Activated naive CD8-positive, alpha-beta T cell treated with anti-CD3 and anti-CD28 coated beads, Interleukin-2, amount 50 U/mL, for 24 hours (primary cell): ENCODE results near the gene PPP4C.
A peak's percentile ranks its signal among the peaks of the same experiment; 100 is the strongest.

Source experiments
- ATAC-seq: fragments of 150-1000 bp; cut with Tn5 transposase; one replicate; pipeline ENCODE4 v1.10.0; 2021
- DNase-seq: peaks from one replicate; pipeline ENCODE4 v3.0.0; 2021
- H3K27ac Mint-ChIP-seq: one replicate; pipeline ENCODE4 v1.8.0; 2021; ENCODE audit warnings: mild to moderate bottlenecking, mixed read lengths
- H3K27me3 Mint-ChIP-seq: one replicate; pipeline ENCODE4 v1.8.0; 2021; ENCODE audit warnings: mixed read lengths
- H3K36me3 Mint-ChIP-seq: one replicate; pipeline ENCODE4 v1.8.0; 2021; ENCODE audit warnings: low read depth, mixed read lengths
- H3K4me1 Mint-ChIP-seq: one replicate; pipeline ENCODE4 v1.8.0; 2021; ENCODE audit warnings: mixed read lengths
- H3K4me3 Mint-ChIP-seq: one replicate; pipeline ENCODE4 v1.8.0; 2021; ENCODE audit warnings: mild to moderate bottlenecking, moderate library complexity, mixed read lengths
- H3K9me3 Mint-ChIP-seq: one replicate; pipeline ENCODE4 v1.8.0; 2021; ENCODE audit warnings: mixed read lengths

Gene PPP4C

DNA sequence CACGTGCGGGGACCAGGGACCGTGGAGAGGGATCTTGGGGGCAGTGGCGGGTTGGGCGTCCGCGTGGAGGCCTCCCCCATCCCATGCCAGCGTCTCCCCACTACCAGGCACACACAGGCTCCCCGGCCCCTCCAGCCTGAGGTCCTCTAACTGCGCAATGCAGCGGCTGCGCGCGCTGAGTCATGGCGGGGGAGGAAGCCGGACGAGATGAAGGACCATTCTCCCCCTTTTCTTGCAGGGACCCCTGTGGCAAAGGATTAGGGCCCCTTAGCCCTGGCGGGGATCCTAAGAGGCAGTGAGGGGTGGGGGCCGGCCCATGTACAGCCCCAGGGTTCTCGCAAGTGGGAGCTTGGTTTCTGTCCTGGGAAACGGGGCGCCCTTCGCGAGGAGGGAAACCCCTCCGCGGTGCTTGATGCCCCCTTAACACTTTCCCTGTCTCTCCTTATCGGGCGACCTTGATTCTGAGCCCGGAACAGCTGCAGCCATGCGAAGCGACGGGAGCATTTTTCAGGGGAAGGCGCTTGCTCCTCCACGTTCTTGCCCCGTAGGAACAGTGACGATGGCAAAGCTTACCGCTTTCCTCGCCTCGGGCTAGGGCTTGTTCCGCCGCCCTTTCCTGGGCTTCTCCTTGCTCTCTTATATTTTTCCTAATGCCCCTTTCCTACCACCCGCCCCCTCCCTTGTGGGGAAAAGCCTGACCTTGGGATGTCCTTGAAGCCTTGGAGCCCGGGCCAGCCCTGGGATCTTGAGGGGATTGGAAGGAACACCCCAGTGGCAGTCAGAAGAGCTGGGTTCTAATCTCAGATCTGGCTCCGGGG lies 9.6 kb upstream of the PPP4C start:
- Mint-ChIP-seq H3K27me3 (no peaks in the 10 kb centered on the region), H3K9me3 (no peaks in the 10 kb centered on the region), H3K4me3 (peak overlapping the region; percentile 91), H3K36me3 (peaks cover 62% of the 10 kb centered on the region), H3K27ac (peak overlapping the region; percentile 95), H3K4me1 (peaks cover 45% of the 10 kb centered on the region)
- DNase-seq, result peak; percentile 55
- no peak for ATAC-seq

DNA sequence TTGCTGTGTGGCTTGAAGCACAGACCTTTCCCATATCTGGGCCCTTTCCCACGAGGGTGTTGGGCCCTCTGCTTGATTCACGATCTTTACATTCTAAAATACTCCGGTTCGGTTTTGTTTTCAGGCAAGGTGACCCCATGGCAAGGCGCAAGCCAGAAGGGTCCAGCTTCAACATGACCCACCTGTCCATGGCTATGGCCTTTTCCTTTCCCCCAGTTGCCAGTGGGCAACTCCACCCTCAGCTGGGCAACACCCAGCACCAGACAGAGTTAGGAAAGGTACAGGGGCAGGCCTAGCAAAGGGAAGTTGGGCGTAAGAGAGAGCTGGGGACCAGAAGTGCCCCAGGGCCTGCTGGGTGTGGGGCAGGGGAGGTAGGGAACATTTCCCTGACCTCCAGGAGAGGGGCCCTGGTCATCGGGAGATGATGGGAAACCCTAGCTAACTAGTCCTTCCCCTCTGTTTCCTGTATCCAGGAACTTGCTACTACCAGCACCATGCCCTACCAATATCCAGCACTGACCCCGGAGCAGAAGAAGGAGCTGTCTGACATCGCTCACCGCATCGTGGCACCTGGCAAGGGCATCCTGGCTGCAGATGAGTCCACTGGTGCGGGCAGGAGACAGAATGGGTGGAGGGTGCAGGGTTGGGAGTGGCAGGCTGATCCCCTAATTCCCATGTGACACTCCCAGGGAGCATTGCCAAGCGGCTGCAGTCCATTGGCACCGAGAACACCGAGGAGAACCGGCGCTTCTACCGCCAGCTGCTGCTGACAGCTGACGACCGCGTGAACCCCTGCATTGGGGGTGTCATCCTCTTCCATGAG lies 8.8 kb upstream of the PPP4C start:
- no peak for ATAC-seq
- Mint-ChIP-seq H3K27me3 (no peaks in the 10 kb centered on the region), H3K9me3 (no peaks in the 10 kb centered on the region), H3K4me1 (peaks cover 45% of the 10 kb centered on the region), H3K4me3 (peak overlapping the region; percentile 91), H3K36me3 (peaks cover 69% of the 10 kb centered on the region), H3K27ac (peak overlapping the region; percentile 95)
- DNase-seq, result no peak

DNA sequence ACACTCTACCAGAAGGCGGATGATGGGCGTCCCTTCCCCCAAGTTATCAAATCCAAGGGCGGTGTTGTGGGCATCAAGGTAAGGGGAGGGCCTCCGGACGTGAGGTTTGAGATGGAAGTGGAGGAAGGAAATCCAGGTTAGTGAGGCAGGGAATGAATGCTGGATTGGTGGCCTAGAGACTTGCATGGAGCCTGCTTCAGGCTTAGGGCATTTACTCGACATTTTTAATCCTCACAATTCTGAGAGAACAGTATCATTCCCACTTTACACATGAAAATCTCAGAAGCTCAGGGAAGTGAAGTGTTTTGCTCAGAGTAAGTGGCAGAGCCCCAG lies 8.2 kb upstream of the PPP4C start:
- Mint-ChIP-seq H3K9me3 (no peaks in the 10 kb centered on the region), H3K27me3 (no peaks in the 10 kb centered on the region), H3K4me1 (peaks cover 45% of the 10 kb centered on the region), H3K27ac (peak overlapping the region; percentile 95), H3K4me3 (peak overlapping the region; percentile 91), H3K36me3 (peaks cover 72% of the 10 kb centered on the region)
- no peak for DNase-seq
- no peak for ATAC-seq

DNA sequence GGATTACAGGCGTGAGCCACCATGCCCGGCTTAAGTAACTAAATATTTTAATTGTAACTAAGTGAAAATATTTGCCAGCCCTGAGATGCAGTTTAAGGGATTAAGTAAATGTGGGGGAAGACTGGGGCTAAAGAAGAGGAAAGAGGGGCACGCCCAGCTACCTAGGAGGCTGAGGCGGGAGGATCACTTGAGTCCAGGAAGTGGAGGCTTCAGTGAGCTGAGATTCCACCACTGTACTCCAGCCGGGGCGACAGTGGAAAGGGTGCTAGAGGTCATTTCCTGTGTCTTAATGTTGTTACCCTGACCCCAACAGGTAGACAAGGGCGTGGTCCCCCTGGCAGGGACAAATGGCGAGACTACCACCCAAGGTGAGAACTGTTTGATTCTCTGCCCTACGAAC lies 7.5 kb upstream of the PPP4C start:
- Mint-ChIP-seq H3K27me3 (no peaks in the 10 kb centered on the region), H3K27ac (peak overlapping the region; percentile 85), H3K36me3 (peaks cover 75% of the 10 kb centered on the region), H3K4me3 (peak overlapping the region; percentile 64), H3K9me3 (no peaks in the 10 kb centered on the region), H3K4me1 (peaks cover 42% of the 10 kb centered on the region)
- ATAC-seq (no peak), DNase-seq (no peak)

DNA sequence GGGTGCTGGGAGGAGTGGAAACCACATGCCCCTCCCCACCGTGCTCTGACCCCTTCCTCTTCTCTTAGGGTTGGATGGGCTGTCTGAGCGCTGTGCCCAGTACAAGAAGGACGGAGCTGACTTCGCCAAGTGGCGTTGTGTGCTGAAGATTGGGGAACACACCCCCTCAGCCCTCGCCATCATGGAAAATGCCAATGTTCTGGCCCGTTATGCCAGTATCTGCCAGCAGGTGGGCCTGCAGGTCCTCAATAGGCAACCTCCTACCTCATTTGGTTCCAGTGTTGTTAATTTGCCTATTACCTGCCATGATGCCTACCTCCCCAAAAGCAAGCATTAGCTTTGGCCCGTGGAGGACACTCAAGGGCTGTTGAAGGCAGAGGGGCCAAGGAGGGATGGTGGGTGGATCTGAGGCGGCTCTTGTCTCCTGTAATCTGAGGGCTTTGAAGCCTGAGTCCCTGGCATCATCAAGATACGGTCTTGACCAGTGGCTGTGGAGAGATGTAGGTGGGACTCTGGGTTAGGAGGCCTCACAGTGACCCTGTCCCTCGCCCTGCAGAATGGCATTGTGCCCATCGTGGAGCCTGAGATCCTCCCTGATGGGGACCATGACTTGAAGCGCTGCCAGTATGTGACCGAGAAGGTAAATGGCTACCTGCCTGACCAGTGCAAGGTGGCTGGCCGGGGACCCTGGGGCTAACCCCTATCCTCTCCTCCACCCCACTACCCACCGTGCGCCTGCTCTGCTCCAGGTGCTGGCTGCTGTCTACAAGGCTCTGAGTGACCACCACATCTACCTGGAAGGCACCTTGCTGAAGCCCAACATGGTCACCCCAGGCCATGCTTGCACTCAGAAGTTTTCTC lies 6.8 kb upstream of the PPP4C start:
- peak overlapping the region; percentile 85 for H3K27ac Mint-ChIP-seq
- peak; percentile 60 for DNase-seq

DNA sequence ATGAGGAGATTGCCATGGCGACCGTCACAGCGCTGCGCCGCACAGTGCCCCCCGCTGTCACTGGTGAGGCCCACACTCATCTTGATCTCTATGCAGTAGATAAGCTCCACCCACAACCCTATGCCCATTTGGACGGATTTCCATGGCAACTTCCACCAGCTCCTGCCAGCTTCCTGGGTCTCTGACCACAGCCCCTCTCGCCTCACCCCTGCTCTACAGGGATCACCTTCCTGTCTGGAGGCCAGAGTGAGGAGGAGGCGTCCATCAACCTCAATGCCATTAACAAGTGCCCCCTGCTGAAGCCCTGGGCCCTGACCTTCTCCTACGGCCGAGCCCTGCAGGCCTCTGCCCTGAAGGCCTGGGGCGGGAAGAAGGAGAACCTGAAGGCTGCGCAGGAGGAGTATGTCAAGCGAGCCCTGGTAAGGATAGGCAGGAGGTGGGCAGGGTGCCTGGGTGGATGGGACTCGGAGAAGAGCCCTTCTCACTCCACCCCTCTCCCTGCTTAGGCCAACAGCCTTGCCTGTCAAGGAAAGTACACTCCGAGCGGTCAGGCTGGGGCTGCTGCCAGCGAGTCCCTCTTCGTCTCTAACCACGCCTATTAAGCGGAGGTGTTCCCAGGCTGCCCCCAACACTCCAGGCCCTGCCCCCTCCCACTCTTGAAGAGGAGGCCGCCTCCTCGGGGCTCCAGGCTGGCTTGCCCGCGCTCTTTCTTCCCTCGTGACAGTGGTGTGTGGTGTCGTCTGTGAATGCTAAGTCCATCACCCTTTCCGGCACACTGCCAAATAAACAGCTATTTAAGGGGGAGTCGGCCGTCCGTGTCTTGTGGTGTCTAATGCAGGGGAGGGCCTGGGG lies 6.0 kb upstream of the PPP4C start:
- ATAC-seq (no peak), DNase-seq (no peak)
- Mint-ChIP-seq H3K36me3 (peaks cover 75% of the 10 kb centered on the region), H3K27me3 (no peaks in the 10 kb centered on the region), H3K4me3 (peak overlapping the region; percentile 28), H3K4me1 (peaks cover 38% of the 10 kb centered on the region), H3K27ac (peak overlapping the region; percentile 85), H3K9me3 (no peaks in the 10 kb centered on the region)

More for the DNA sequence above, 6.8 kb upstream of the PPP4C start:
- Mint-ChIP-seq H3K4me3 (peak overlapping the region; percentile 64), H3K27me3 (no peaks in the 10 kb centered on the region), H3K9me3 (no peaks in the 10 kb centered on the region), H3K36me3 (peaks cover 77% of the 10 kb centered on the region), H3K4me1 (peaks cover 35% of the 10 kb centered on the region)
- ATAC-seq, result no peak

DNA sequence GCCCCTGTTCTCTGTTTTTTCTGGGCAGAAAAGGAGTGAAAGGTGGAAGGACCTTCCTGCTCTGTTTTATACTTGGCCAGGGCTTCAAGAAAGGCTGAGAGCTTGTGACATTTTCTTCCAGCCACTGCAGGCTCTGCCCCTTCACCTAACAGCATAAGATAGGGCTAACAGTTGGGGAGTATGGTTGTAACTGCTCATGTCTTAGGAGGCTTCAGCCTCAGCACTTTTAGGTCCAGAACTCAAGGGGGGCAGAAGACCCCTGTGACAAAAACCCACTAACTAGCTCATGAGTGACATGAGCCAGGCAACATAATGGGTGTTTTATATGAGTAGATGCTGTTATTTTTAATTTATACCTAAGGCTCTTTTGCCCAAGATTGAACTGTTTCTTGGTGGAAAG lies 5.3 kb upstream of the PPP4C start:
- no peak for DNase-seq
- peaks cover 72% of the 10 kb centered on the region for H3K36me3 Mint-ChIP-seq
- no peaks in the 10 kb centered on the region for H3K27me3 Mint-ChIP-seq
- peak overlapping the region; percentile 58 for H3K27ac Mint-ChIP-seq
- no peaks in the 10 kb centered on the region for H3K9me3 Mint-ChIP-seq
- H3K4me1 Mint-ChIP-seq, result peaks cover 40% of the 10 kb centered on the region
- ATAC-seq, result no peak
- peak overlapping the region; percentile 27 for H3K4me3 Mint-ChIP-seq

DNA sequence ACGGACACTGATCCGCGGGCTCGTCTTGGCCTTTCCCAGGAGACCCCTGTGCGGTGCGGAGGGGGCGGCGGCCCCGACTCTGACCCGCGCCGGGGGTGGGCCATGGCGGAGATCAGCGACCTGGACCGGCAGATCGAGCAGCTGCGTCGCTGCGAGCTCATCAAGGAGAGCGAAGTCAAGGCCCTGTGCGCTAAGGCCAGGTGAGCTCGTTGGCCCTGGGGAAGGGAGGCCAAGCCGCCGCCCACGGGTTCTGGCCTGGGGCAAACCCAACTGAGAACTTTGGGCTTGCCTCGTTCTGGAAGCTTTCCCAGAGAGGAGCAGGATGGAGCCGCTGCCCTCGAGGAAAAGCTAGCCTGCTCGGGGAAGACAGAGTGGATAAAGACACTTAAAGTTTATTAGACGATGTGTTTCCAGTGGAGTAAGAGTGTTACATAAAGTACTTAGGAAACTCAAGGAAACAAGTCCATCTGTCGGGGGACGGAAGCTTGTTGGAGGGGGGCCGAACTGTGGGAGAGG lies 540 bp downstream of the PPP4C start:
- H3K27me3 Mint-ChIP-seq, result no peaks in the 10 kb centered on the region
- peaks cover 32% of the 10 kb centered on the region for H3K4me1 Mint-ChIP-seq
- peaks cover 52% of the 10 kb centered on the region for H3K36me3 Mint-ChIP-seq
- ATAC-seq (no peak), DNase-seq (no peak)
- H3K9me3 Mint-ChIP-seq, result no peaks in the 10 kb centered on the region
- H3K27ac Mint-ChIP-seq, result peak overlapping the region; percentile 95
- H3K4me3 Mint-ChIP-seq, result peak overlapping the region; percentile 93

DNA sequence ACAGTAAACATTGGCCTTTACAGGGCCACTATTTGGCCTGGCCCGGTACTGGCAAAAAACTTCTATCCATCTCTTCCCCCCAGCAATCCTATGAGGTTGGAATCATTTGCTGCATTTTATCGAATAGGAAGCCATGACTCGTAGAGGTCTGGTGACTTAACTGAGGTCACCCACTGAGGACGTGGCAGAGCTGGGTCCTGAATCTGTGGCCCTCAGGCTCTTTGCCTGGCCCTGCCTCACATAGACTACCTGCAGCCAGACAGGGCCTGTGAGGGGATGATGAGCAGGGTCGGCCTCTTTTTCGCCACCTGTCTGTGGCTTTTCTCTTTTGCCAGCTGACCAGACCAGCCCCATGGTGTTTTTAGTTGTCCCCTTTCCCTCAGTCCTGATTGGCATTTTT lies 1.9 kb downstream of the PPP4C start:
- no peak for DNase-seq
- no peak for ATAC-seq
- peak overlapping the region; percentile 93 for H3K4me3 Mint-ChIP-seq
- no peaks in the 10 kb centered on the region for H3K9me3 Mint-ChIP-seq
- peaks cover 50% of the 10 kb centered on the region for H3K36me3 Mint-ChIP-seq
- H3K4me1 Mint-ChIP-seq, result peaks cover 32% of the 10 kb centered on the region
- H3K27me3 Mint-ChIP-seq, result no peaks in the 10 kb centered on the region
- H3K27ac Mint-ChIP-seq, result peak overlapping the region; percentile 69

DNA sequence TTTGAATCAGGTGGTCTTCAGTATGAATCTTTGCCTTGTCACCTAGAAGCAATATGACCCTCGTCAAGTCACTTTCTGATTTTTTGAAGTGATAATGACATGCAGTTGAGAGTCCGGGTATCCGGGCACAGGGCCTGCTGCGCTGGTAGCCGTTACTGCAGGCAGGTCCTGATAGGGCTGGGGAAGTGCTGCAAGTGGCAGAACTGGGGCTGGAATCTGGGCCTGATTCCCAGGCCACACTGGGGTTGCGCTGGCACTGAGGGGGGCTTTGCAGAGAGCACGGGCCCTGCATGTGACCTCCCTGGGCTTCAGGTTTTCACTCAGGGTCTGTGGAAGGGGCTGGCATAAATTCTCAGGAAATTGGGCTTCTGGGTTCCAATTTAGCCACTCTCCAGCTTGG lies 3.0 kb downstream of the PPP4C start:
- peaks cover 51% of the 10 kb centered on the region for H3K36me3 Mint-ChIP-seq
- peaks cover 32% of the 10 kb centered on the region for H3K4me1 Mint-ChIP-seq
- no peak for DNase-seq

DNA sequence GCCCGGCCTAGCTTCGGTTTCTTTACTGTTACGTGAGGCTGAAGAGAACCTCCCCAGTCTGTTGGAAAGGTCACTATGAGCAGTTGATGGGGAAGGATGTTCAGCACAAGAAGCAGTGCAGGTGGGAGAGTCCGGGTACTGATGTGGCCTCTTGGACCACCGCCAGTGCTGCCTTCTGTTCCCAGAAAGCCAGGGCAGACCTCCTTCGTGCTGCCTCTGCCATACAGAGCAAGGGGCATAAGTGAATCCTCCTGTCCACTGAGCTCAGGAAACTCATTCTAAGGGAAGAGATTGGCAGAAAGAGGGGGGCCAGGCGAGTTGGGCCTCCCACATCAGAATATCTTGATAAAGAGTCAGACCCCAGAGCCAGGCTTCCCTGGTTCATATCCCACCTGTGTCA lies 3.7 kb downstream of the PPP4C start:
- Mint-ChIP-seq H3K27ac (no peak overlapping the region), H3K4me3 (no peak overlapping the region), H3K4me1 (peaks cover 34% of the 10 kb centered on the region), H3K27me3 (no peaks in the 10 kb centered on the region), H3K36me3 (peaks cover 53% of the 10 kb centered on the region), H3K9me3 (no peaks in the 10 kb centered on the region)
- DNase-seq (no peak), ATAC-seq (no peak)

More for the DNA sequence above, 3.0 kb downstream of the PPP4C start:
- Mint-ChIP-seq H3K9me3 (no peaks in the 10 kb centered on the region), H3K27ac (peak overlapping the region; percentile 48), H3K4me3 (no peak overlapping the region), H3K27me3 (no peaks in the 10 kb centered on the region)
- no peak for ATAC-seq

DNA sequence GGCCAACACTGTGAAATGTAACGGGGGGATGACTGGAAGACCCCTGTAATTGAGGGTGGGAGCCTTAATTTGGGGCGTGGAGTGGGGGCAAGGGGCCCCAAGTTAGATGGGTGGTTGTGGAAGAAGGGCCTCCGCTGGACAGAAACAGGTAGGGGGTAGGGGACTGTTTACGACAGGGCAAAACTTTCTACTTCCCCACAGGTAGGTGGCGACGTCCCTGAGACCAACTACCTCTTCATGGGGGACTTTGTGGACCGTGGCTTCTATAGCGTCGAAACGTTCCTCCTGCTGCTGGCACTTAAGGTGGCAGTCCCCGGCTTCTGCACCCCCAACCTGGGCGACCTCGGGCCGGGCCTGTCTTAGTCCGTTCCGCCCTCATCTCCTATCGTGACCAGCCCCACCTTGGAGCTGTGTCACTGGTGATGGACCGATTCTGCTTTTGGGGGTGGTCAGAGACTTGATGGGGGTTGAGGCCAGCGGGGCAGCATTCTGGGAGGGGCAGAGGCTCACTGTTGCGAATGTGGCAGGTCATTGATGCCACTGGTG lies 6.8 kb downstream of the PPP4C start:
- H3K9me3 Mint-ChIP-seq, result no peaks in the 10 kb centered on the region

DNA sequence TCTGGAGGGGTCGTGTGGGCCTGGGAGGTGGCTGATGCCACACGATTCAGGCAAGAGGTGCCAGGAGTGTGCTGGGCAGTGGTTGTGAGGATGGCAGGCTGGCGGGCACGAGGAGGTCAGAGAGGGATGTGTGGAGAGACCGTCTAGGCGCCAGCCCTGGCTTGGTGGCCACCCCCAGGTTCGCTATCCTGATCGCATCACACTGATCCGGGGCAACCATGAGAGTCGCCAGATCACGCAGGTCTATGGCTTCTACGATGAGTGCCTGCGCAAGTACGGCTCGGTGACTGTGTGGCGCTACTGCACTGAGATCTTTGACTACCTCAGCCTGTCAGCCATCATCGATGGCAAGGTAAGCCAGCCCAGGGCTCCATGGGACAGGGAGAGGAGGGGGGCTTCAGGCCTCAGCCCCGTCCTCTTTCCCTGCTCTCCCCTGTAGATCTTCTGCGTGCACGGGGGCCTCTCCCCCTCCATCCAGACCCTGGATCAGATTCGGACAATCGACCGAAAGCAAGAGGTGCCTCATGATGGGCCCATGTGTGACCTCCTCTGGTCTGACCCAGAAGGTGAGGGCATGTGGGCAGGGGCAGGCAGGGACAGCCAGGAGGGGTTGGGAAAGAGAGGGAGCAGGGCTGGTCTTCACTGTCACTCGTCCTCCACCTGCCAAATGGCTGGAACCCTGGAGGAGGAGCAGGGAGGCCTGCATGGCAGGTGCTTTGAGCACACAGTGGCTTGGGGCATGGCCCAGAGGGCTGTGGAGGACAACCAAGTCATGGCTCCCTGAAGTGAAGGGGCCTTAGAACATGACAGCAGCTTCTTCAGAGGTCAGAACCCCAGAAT lies 7.6 kb downstream of the PPP4C start:
- peaks cover 35% of the 10 kb centered on the region for H3K36me3 Mint-ChIP-seq
- no peaks in the 10 kb centered on the region for H3K27me3 Mint-ChIP-seq
- H3K4me3 Mint-ChIP-seq, result no peak overlapping the region
- no peaks in the 10 kb centered on the region for H3K9me3 Mint-ChIP-seq
- no peak overlapping the region for H3K27ac Mint-ChIP-seq
- H3K4me1 Mint-ChIP-seq, result peaks cover 4% of the 10 kb centered on the region
- DNase-seq (no peak), ATAC-seq (no peak)

More for the DNA sequence above, 6.8 kb downstream of the PPP4C start:
- Mint-ChIP-seq H3K4me3 (no peak overlapping the region), H3K4me1 (peaks cover 10% of the 10 kb centered on the region), H3K27ac (no peak overlapping the region), H3K36me3 (peaks cover 42% of the 10 kb centered on the region), H3K27me3 (no peaks in the 10 kb centered on the region)
- DNase-seq, result no peak
- no peak for ATAC-seq
